Measurements from ENCODE around the gene C9orf72.
"Not testable (repeated sequence)": the region's sequence is repeated elsewhere in the genome, so short reads cannot be mapped to it uniquely, and the experiment has no call there.

Gene C9orf72

GRCh38 chr9:27510780-27511179 lies 62.5 kb downstream of the C9orf72 start:
- DNase-seq = no peak

- no peak for DNase-seq
Measured at GRCh38 chr9:27506981-27507380, 66.3 kb downstream of the C9orf72 start.

DNA sequence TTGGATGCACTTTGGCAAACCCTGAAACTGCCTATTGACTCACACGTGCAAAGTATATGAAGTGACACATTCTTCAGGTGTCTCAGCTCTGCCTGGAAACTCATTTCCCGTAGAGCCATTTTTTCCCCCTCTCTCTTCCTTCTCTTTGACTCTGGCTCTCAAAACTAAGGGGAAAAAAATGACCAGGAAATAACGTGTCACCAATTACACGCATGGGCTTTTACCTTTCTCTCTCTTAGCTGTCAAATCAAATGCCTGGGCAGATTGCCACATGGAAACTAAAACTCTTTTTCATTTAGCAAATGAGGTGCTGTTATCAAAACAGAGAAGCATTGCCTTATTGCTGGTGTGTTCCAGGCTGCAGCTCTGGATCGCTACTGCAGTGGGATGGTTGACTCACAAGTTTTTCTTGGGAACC lies 67.5 kb downstream of the C9orf72 start:
- no peak for DNase-seq

GRCh38 chr9:27504259-27504658 lies 69.0 kb downstream of the C9orf72 start:
- DNase-seq = no peak

- DNase-seq = no peak
Measured at GRCh38 chr9:27503623-27504022, 69.7 kb downstream of the C9orf72 start.

DNA sequence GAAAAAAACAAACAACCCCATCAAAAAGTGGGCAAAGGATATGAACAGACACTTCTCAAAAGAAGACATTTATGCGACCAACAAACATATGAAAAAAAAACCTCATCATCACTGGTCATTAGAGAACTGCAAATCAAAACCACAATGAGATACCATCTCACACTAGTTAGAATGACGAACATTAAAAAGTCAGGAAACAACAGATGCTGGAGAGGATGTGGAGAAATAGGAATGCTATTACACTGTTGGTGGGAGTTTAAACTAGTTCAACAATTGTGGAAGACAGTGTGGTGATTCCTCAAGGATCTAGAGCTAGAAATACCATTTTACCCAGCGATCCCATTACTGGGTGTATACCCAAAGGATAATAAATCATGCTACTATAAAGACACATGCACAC lies 72.4 kb downstream of the C9orf72 start:
- DNase-seq = not testable (repeated sequence)

- DNase-seq = no peak
Measured at GRCh38 chr9:27499451-27499850, 73.8 kb downstream of the C9orf72 start.

GRCh38 chr9:27497883-27498417 lies 75.3 kb downstream of the C9orf72 start:
- no peak for DNase-seq
